Esophagus (tissue), 2 donors: ENCODE results near the gene ZNF440. TPM values are rescaled to one million over a fixed set of nuclear protein-coding genes. Genes with fewer than 3 reads are reported as not detected.
"Not testable (repeated sequence)": the region's sequence is repeated elsewhere in the genome, so short reads cannot be mapped to it uniquely, and the experiment has no call there.

Experiments
- H3K27ac ChIP-seq, 2 donors: one replicate each; pipeline ENCODE4 v1.5.1; 2013; ENCODE audit warnings: low read depth in 2 of 2, mild to moderate bottlenecking in 2 of 2, inconsistent platforms in 1 of 2, low read length in 1 of 2, moderate library complexity in 1 of 2
- H3K27me3 ChIP-seq, 2 donors: one replicate each; pipeline ENCODE4 v1.6.1; 2013; ENCODE audit warnings: low read length in 2 of 2, control low read depth in 1 of 2, mild to moderate bottlenecking in 1 of 2; ENCODE audit not compliant: insufficient read depth in 2 of 2, control insufficient read depth in 1 of 2
- H3K36me3 ChIP-seq, 2 donors: one replicate each; pipeline ENCODE4 v1.6.1; 2013; ENCODE audit warnings: low read length in 1 of 2; ENCODE audit not compliant: control insufficient read depth in 2 of 2, insufficient read depth in 2 of 2
- H3K4me1 ChIP-seq, 2 donors: one replicate each; pipeline ENCODE4 v1.6.1; 2013; ENCODE audit warnings: low read length in 1 of 2; ENCODE audit not compliant: control insufficient read depth in 2 of 2, insufficient read depth in 2 of 2
- H3K4me3 ChIP-seq, 2 donors: one replicate each; pipeline ENCODE4 v1.5.1; 2013; ENCODE audit warnings: low read length in 2 of 2, mild to moderate bottlenecking in 2 of 2, low read depth in 1 of 2, moderate library complexity in 1 of 2
- H3K9me3 ChIP-seq, 2 donors: one replicate each; pipeline ENCODE4 v1.6.1; 2013; ENCODE audit warnings: mild to moderate bottlenecking in 2 of 2, low read depth in 1 of 2, low read length in 1 of 2, moderate library complexity in 1 of 2; ENCODE audit not compliant: control insufficient read depth in 2 of 2, insufficient read depth in 1 of 2
- WGBS, 2 donors: extraction: QIAGEN DNeasy Blood & Tissue Kit; methylation state at CpG; one replicate each; pipeline ENCODE4 v1.1.7; 2013; 5-methylcytosine and 5-hydroxymethylcytosine counted together
- polyA plus RNA-seq, 2 donors: library from polyadenylated mRNA; stranded (reverse); fragments of 200-250 nt; gene quantifications; one replicate each; pipeline ENCODE4 v1.2.3, GENCODE V29; 2013
- donor health status: healthy with polysubstance abuse.
- donor health status: Bipolar disorder and iron deficiency.

The ZNF440 gene
- polyA plus RNA-seq, 2 donors: 5.1 to 16.1 TPM

DNA sequence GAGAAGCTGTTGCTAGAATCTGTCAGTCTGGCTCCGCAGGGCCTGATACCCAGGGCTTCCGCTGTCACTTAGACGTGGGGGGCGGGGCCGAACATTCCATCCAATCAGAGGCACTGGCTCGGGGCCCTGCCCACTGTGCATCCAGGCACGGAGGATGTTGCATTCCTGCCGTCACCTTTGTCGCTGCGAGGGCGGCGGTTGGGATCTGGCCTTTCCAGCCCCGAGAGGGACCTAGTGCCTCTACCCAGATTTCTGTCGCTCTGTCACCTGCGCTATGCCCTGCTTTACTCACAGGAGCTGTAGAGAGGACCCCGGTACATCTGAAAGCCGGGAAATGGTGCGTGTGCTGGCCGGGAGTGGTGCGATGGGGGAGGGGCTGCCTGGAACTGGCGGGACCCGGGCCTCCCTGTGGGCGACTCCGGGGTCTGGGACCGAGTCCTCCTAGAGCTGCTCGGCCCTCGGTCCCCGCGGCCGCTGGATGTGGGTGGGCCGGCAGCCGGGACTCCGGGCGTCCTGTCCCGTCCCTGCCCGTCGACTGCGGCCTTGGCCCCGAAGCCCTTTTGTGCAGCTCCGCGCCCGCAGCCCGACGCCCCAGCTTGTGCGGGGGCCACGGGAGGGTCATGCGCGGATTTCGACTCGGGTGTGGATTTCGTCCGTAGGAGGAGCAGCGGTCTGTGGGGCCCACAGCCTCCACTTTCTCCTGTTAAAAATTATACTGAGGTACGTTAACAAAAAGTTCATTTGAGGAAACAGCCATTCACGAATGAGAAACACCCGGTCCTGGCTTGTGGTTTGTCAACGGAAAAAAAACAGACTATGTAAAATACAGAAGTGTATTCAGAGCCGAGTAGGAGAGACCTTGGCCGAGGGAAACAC lies 34.8 kb downstream of the ZNF440 start, which contains the start of gene ZNF439:
ZNF439 (plus strand) TSS at position 133 of the 876 bp plus-strand sequence; CDS start at position 275, 142 bp downstream.
- Histone ChIP-seq H3K4me1 (no peaks in the 10 kb centered on the region), H3K27me3 (no peaks in the 10 kb centered on the region), H3K4me3 (peak within 1 kb of the TSS; percentile 66 to 69), H3K36me3 (no peaks in the 10 kb centered on the region), H3K9me3 (peaks cover 0 to 3% of the 10 kb centered on the region in 2 donors), H3K27ac (peak within 1 kb of the TSS; percentile 56)
- WGBS, 2 donors: 1% methylated on average over 59 of the region's 59 CpGs

GRCh38 chr19:11850289-11850688 lies 36.2 kb downstream of the ZNF440 start:
- 91% methylated on average over 4 of the region's 4 CpGs for WGBS, 2 donors
- H3K4me1 ChIP-seq, H3K36me3 ChIP-seq, H3K4me3 ChIP-seq, H3K9me3 ChIP-seq, H3K27ac ChIP-seq, H3K27me3 ChIP-seq: not testable (repeated sequence)

DNA sequence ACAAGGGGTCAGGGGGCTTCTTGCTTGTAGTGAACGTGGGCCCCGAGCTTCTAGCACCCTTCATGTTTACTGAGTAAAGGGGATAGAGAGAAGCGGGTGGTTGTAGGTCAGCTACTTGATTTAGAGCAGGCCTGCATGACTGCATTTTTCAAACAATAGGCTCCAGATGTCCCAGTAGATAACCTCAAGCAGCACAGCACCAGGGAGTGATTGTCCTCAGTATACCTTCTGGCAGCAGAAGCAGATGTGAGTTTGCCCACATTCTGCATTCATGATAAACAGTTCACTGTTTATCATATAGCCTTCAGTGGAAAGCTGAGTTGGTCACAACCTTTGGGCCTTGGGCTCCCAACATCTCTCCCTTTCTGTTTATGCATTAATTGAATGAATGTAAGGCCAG lies 39.3 kb downstream of the ZNF440 start:
- Histone ChIP-seq H3K27ac (no peak overlapping the region), H3K36me3 (peaks cover under 1 to 2% of the 10 kb centered on the region in 2 donors), H3K27me3 (no peaks in the 10 kb centered on the region), H3K9me3 (peaks cover 0 to 8% of the 10 kb centered on the region in 2 donors), H3K4me1 (no peaks in the 10 kb centered on the region), H3K4me3 (no peak overlapping the region)
- 78 to 80% methylated on average over 3 of the region's 3 CpGs for WGBS, 2 donors

DNA sequence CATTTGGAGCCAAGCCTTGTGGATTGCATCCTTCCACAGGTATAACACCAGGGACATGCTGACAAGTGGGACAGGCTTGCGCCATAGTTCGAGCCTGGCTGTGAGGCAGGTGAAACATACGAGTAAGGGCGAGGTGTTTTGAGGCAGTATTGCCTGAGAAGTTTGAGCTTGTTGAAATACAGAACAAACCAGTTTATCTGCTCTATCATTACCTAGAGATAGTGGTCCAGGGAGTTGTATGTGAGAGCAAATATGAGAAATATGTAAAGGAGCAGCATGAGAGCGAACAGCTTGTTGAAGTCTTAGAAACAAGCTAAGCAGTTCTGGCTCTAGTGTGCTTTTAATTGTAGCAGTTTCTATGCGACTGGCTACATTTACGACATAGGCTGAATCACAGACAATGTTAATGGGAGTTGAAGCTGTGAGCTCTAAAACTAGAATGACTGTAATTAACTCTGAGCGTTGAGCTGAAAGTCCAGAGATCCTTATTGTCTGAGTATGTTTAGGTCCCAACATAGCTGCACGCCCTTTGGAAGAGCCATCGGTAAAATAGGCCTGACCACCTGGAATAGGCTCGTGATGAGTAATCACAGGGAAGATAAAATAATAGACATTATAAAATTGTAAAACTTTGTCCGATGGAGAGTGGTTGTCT lies 42.6 kb downstream of the ZNF440 start:
- 84 to 88% methylated on average over 12 of the region's 12 CpGs for WGBS, 2 donors
- Histone ChIP-seq H3K27ac (no peak overlapping the region), H3K9me3 (peaks cover 3 to 10% of the 10 kb centered on the region in 2 donors)

DNA sequence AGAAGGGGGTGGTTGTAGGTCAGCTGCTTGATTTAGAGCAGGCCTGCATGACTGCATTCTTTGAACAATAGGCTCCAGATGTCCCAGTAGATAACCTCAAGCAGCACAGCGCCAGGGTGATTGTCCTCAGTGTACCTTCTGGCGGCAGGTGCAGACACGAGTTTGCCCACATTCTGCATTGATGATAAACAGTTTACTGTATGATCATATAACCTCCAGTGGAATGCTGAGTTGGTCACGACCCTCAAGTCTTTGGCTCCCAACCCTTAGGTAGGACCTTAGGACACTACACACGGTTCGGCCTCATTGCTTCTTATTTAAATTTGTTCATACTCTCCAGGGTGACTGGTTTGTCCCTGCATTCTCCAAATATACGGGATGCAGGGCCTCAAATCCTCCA lies 46.6 kb downstream of the ZNF440 start:
- Histone ChIP-seq H3K27ac (no peak overlapping the region), H3K27me3 (no peaks in the 10 kb centered on the region), H3K4me3 (no peak overlapping the region), H3K36me3 (peaks cover 1 to 2% of the 10 kb centered on the region in 2 donors), H3K9me3 (peaks cover 3 to 7% of the 10 kb centered on the region in 2 donors), H3K4me1 (no peaks in the 10 kb centered on the region)
- 92 to 94% methylated on average over 7 of the region's 7 CpGs for WGBS, 2 donors

More for the DNA sequence above, 42.6 kb downstream of the ZNF440 start:
- H3K27me3 ChIP-seq: no peaks in the 10 kb centered on the region
- no peak overlapping the region for H3K4me3 ChIP-seq
- no peaks in the 10 kb centered on the region for H3K4me1 ChIP-seq
- peaks cover 2% of the 10 kb centered on the region in 2 donors for H3K36me3 ChIP-seq

GRCh38 chr19:11861301-11861700 lies 47.2 kb downstream of the ZNF440 start:
- Histone ChIP-seq H3K36me3 (peaks cover 0 to 2% of the 10 kb centered on the region in 2 donors), H3K9me3 (peaks cover 3 to 5% of the 10 kb centered on the region in 2 donors), H3K27ac (no peak overlapping the region), H3K4me3 (no peak overlapping the region), H3K27me3 (no peaks in the 10 kb centered on the region), H3K4me1 (no peaks in the 10 kb centered on the region)
- WGBS, 2 donors: 95 to 96% methylated on average over 2 of the region's 2 CpGs

DNA sequence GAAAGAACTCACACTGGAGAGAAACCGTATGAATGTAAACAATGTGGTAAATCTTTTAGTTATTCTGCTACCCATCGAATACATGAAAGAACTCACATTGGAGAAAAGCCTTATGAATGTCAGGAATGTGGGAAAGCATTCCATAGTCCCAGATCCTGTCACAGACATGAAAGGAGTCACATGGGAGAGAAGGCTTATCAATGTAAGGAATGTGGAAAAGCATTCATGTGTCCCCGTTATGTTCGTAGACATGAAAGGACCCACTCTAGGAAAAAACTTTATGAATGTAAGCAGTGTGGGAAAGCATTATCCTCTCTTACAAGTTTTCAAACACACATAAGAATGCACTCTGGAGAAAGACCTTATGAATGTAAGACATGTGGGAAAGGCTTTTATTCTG lies 53.7 kb downstream of the ZNF440 start:
- not testable (repeated sequence) for H3K27ac ChIP-seq, H3K4me3 ChIP-seq, H3K27me3 ChIP-seq, H3K4me1 ChIP-seq
- WGBS, 2 donors: 94 to 97% methylated on average over 4 of the region's 4 CpGs
- peaks cover 0 to 17% of the 10 kb centered on the region in 2 donors for H3K9me3 ChIP-seq
- H3K36me3 ChIP-seq: peaks cover 7 to 11% of the 10 kb centered on the region in 2 donors

- Histone ChIP-seq H3K9me3 (peaks cover 3 to 17% of the 10 kb centered on the region in 2 donors), H3K4me3 (no peak overlapping the region)
- 96 to 97% methylated on average over 8 of the region's 8 CpGs for WGBS, 2 donors
Measured at GRCh38 chr19:11868188-11868587, 54.1 kb downstream of the ZNF440 start.

GRCh38 chr19:11872624-11873023 lies 58.6 kb downstream of the ZNF440 start:
- Histone ChIP-seq H3K36me3 (peaks cover 2 to 6% of the 10 kb centered on the region in 2 donors), H3K27ac (no peak overlapping the region), H3K4me1 (no peaks in the 10 kb centered on the region), H3K27me3 (no peaks in the 10 kb centered on the region), H3K9me3 (peaks cover 3 to 12% of the 10 kb centered on the region in 2 donors), H3K4me3 (no peak overlapping the region)
- 90 to 92% methylated on average over 9 of the region's 9 CpGs for WGBS, 2 donors

More at GRCh38 chr19:11868188-11868587, 54.1 kb downstream of the ZNF440 start:
- H3K27ac ChIP-seq: no peak overlapping the region
- no peaks in the 10 kb centered on the region for H3K4me1 ChIP-seq
- peaks cover 7 to 11% of the 10 kb centered on the region in 2 donors for H3K36me3 ChIP-seq
- H3K27me3 ChIP-seq: no peaks in the 10 kb centered on the region
